Calu3 (cell line): ENCODE results near the gene IL6ST. TPM values are rescaled to one million over a fixed set of nuclear protein-coding genes. Genes with fewer than 3 reads are reported as not detected.

Source experiments
- BruUV-seq: library from RNA; stranded (reverse); fragments of 400-500 nt; replicated peaks from 2 replicates; lab custom pipeline; 2021; lab: Mats Ljungman, UMichigan
- CTCF ChIA-PET: fragments of 300-600 bp; sonication (Branson Sonifier 250); formaldehyde crosslinking; loops from one replicate; lab custom pipeline; 2022; ENCODE audit warnings: antibody characterized with exemption; lab: Charles Lee
- DNase-seq: peaks from one replicate; pipeline ENCODE4 v3.0.0; 2022
- H3K27ac Mint-ChIP-seq: one replicate; pipeline ENCODE4 v1.8.0; 2022; ENCODE audit warnings: mixed read lengths; ENCODE audit not compliant: unreplicated experiment
- H3K27me3 Mint-ChIP-seq: one replicate; pipeline ENCODE4 v1.8.0; 2022; ENCODE audit warnings: mixed read lengths; ENCODE audit not compliant: unreplicated experiment
- H3K36me3 Mint-ChIP-seq: one replicate; pipeline ENCODE4 v1.8.0; 2022; ENCODE audit warnings: mild to moderate bottlenecking, moderate library complexity, mixed read lengths; ENCODE audit not compliant: insufficient read depth, unreplicated experiment
- H3K4me1 Mint-ChIP-seq: one replicate; pipeline ENCODE4 v1.8.0; 2022; ENCODE audit warnings: mild to moderate bottlenecking, low read depth, mixed read lengths; ENCODE audit not compliant: unreplicated experiment
- H3K4me3 Mint-ChIP-seq: one replicate; pipeline ENCODE4 v1.8.0; 2022; ENCODE audit warnings: mild to moderate bottlenecking, low read depth, moderate library complexity, mixed read lengths; ENCODE audit not compliant: unreplicated experiment
- H3K9me3 Mint-ChIP-seq: one replicate; pipeline ENCODE4 v1.8.0; 2022; ENCODE audit warnings: low read depth, mixed read lengths; ENCODE audit not compliant: unreplicated experiment
- CTCF ChIP-seq: fragments of 200-600 bp; IDR thresholded peaks from one replicate; pipeline ENCODE4 v1.8.0; 2022; ENCODE audit warnings: antibody characterized with exemption; ENCODE audit not compliant: unreplicated experiment
- intact Hi-C: fragments of 100-400 bp; cut with micrococcal nuclease; formaldehyde crosslinking; loops from one replicate; pipeline ENCODE4 v1.10.0; 2022; ENCODE audit not compliant: unreplicated experiment
- total RNA-seq: library from RNA; stranded (reverse); gene quantifications from 2 replicates; pipeline ENCODE4 v1.2.3, GENCODE V29; 2022

IL6ST gene
- total RNA-seq, 1 experiment from 2014 or later = 100 TPM

DNA sequence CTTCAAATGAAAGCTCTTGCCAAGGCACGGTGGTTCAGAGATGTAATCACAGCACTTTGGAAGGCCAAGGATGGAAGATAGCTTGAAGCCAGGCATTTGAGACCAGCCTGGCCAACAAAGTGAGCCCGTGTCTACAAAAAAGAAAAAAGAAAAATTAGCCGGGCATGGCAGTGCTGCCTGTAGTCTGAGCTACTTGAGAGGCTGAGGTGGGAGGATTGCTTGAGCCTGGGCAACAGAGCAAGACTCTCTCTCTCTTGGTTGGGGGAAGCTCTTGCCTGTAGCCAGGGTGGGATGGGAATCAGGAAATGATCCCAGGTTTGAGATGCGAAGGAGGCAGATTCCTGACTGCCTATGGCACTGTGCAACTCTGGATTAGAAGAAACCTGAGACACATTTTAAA lies 62.1 kb downstream of the IL6ST start:
- no peak for TF ChIP-seq CTCF
- peaks cover 35% of the 10 kb centered on the region for H3K4me1 Mint-ChIP-seq
- peaks cover 16% of the 10 kb centered on the region for H3K36me3 Mint-ChIP-seq
- H3K27ac Mint-ChIP-seq = no peak overlapping the region
- no peak for DNase-seq
- H3K9me3 Mint-ChIP-seq = no peaks in the 10 kb centered on the region
- CTCF ChIA-PET = no interaction called here
- no TSS peak for BruUV-seq
- no peaks in the 10 kb centered on the region for H3K27me3 Mint-ChIP-seq
- intact Hi-C loops = loop anchor here (10.0 kb wide), 2 partner anchors 758 to 912 kb away; partner anchors contain the start of gene CDC20B
- no peak overlapping the region for H3K4me3 Mint-ChIP-seq

DNA sequence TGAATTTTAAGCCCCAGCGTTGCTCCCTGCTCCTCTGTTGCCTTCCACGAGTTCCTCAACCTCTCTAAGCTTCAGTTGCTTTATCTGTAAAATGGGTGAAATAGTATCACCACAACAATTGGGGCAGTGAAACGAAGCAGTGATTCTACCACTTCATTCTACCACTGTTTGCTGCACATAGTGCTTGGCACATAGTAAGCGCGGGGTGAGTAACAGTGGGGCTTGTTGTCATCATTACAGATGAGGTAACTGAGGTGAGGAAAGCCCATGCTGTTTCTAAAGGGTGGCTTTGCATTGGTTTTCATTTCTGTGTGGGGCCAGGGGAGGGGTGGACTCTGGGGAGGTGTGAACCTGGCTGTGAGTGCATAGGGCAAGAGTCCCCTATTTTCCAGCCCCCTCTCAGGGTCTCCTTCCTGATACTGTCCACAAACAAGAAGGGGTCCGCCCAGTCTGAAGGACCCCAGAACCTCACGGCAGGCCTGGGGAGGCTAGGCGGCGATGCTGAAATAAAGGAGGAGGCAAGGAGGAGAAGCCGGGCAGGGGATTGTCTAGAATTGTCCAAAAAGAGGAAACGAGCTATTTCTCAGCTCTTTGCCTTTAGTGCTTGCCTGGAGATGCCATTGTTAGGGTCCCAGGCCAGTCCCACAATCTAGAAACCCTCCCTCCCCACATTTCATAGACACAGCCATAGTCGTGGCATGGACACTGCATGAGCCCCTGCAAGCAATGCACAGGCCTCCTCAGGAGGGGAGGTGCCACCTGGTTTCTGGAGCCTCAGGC lies 65.6 kb downstream of the IL6ST start:
- peaks cover 30% of the 10 kb centered on the region for H3K4me1 Mint-ChIP-seq
- peaks cover 16% of the 10 kb centered on the region for H3K36me3 Mint-ChIP-seq
- H3K27ac Mint-ChIP-seq = no peak overlapping the region
- H3K4me3 Mint-ChIP-seq = no peak overlapping the region
- no TSS peak for BruUV-seq
- intact Hi-C loops = loop anchor here (10.0 kb wide), 1 partner anchor 584 kb away; no protein-coding TSS in a partner anchor
- no peaks in the 10 kb centered on the region for H3K9me3 Mint-ChIP-seq
- TF ChIP-seq CTCF = no peak
- DNase-seq = no peak
- CTCF ChIA-PET = no interaction called here
- no peaks in the 10 kb centered on the region for H3K27me3 Mint-ChIP-seq

- Mint-ChIP-seq H3K27ac (no peak overlapping the region), H3K36me3 (peaks cover 7% of the 10 kb centered on the region), H3K4me3 (no peak overlapping the region), H3K4me1 (peaks cover 18% of the 10 kb centered on the region), H3K27me3 (no peaks in the 10 kb centered on the region), H3K9me3 (no peaks in the 10 kb centered on the region)
- intact Hi-C loops = loop anchor here (10.0 kb wide), 1 partner anchor 583 kb away; no protein-coding TSS in a partner anchor
- TF ChIP-seq CTCF = no peak
- DNase-seq = no peak
- no TSS peak for BruUV-seq
- CTCF ChIA-PET = no interaction called here
Measured at GRCh38 chr5:55927861-55928655, 66.7 kb downstream of the IL6ST start.

- no peak overlapping the region for H3K27ac Mint-ChIP-seq
- no TSS peak for BruUV-seq
- CTCF ChIA-PET = no interaction called here
Measured at GRCh38 chr5:55926476-55926875, 68.3 kb downstream of the IL6ST start.

More at GRCh38 chr5:55926476-55926875, 68.3 kb downstream of the IL6ST start:
- Mint-ChIP-seq H3K9me3 (no peaks in the 10 kb centered on the region), H3K4me1 (peaks cover 3% of the 10 kb centered on the region), H3K27me3 (no peaks in the 10 kb centered on the region), H3K4me3 (no peak overlapping the region), H3K36me3 (peaks cover 6% of the 10 kb centered on the region)
- TF ChIP-seq CTCF = no peak
- intact Hi-C loops = loop anchor here (10.0 kb wide), 1 partner anchor 582 kb away; no protein-coding TSS in a partner anchor
- no peak for DNase-seq
